Sigmoid colon (tissue), 3 donors: ENCODE results near the gene CLDN14.

Source experiments
- POLR2A ChIP-seq, 2 donors: fragments of 450-650 bp; IDR thresholded peaks; one replicate each; pipeline ENCODE4 v1.6.1; 2016; ENCODE audit warnings: antibody characterized with exemption in 2 of 2, mild to moderate bottlenecking in 2 of 2, moderate library complexity in 2 of 2
- TF ChIP-seq, protein P1 (sequence below), 4 experiments: fragments of 450-650 bp in 3 of 4; fragments of 200-600 bp in 1 of 4; IDR thresholded peaks; one replicate each; pipeline ENCODE4 v1.5.1; 2016 to 2019; ENCODE audit warnings: antibody characterized with exemption in 4 of 4, mild to moderate bottlenecking in 3 of 4, moderate library complexity in 2 of 4

DNA sequence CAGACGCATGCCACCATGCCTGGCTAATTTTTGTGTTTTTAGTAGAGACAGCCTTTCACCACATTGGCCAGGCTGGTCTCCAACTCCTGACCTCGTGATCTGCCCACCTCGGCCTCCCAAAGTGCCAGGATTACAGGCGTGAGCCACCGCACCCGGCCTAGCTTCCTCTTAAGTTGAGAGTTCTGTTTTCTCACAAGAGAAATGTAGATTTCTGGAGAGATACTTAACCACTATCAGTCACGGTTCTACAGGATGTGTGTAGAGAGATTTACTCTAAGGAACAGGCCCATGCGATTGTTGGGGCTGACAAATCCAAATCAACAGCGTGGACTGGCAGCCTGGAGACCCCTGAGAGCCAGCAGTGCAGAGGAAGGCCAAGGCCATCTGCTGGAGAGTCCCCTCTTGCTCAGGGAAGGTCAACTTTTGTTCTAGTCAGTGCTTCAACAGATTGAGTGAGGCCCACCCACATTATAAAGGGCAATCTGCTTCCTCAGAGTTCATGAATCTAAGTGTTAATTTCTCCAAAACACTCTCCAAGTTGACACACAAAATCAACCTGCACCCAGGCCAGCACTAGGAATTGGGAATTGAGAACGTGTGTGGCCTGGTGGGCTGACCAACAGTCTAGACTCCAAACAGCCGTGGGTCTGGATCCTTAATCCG, 56.0 kb downstream of the CLDN14 start:
- TF ChIP-seq, protein P1, sequence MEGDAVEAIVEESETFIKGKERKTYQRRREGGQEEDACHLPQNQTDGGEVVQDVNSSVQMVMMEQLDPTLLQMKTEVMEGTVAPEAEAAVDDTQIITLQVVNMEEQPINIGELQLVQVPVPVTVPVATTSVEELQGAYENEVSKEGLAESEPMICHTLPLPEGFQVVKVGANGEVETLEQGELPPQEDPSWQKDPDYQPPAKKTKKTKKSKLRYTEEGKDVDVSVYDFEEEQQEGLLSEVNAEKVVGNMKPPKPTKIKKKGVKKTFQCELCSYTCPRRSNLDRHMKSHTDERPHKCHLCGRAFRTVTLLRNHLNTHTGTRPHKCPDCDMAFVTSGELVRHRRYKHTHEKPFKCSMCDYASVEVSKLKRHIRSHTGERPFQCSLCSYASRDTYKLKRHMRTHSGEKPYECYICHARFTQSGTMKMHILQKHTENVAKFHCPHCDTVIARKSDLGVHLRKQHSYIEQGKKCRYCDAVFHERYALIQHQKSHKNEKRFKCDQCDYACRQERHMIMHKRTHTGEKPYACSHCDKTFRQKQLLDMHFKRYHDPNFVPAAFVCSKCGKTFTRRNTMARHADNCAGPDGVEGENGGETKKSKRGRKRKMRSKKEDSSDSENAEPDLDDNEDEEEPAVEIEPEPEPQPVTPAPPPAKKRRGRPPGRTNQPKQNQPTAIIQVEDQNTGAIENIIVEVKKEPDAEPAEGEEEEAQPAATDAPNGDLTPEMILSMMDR (IDR thresholded peaks at IDR 0.05): no peak
- no peak for TF ChIP-seq POLR2A (IDR thresholded peaks at IDR 0.05)
